Measurements from ENCODE around the gene ATP11A. TPM values are rescaled to one million over a fixed set of nuclear protein-coding genes. Genes with fewer than 3 reads are reported as not detected.
A peak's percentile ranks its signal among the peaks of the same experiment; 100 is the strongest.

Gene ATP11A
- total and polyA plus RNA-seq, 10 of the 15 experiments (the other 5 are each of a cell fraction or from before 2014, with no cell fraction given): 1.4 to 69.6 (median 14.4) TPM

GRCh38 chr13:112710855-112711527, 21.2 kb downstream of the ATP11A start (continued):
- no peak for TF ChIP-seq KLF5 (IDR thresholded peaks at IDR 0.05; ENCODE audit: partially characterized antibody)

DNA sequence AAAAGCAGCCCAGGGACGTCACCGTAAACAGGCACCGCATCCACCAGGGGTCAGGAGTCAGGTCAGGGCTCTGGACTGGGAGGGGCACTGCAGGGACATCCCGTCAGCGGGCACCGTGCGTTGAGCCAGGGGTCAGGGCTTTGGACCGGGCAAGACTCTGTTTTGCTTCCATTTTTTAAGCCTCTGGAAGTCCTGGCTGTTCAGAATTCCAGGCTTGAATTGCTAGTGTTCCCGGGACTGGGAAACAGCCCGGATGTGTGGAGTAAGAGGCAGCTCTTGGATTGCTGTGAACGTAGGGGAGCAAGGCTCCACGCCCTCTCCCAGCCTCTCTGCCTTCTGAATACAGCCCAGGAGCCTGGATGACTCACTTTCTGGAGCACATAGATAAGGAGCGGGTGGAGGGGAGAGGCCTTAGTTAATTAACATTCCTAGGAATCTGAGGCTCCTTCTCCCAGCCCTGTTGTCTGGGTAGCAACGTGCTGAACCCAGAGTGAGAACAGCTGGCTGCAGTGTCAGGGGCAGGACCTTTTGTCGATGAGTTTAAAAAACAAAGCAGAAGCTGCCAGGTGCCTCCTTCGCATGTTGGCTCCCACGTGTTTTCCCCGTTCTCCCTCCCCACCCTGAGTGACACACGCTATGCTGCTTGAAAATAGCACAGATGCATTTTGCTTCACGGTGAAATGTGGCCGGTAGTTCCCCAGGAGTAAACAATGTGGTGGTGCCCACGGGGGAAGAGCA, 21.9 kb downstream of the ATP11A start:
- Histone ChIP-seq H3K9me3 (replicated peaks; ENCODE audit: control insufficient read depth, insufficient read depth, low read length) (no peaks in the 10 kb centered on the region; the same call in 2 of the 3 replicates), H2AFZ (ENCODE audit: control insufficient read depth, low read depth, low read length) (no peak overlapping the region), H3K27me3 (replicated peaks in 1 of 2; ENCODE audit: control insufficient read depth in 2 of 2, insufficient read depth in 2 of 2, low read length in 1 of 2) (no peaks in the 10 kb centered on the region), H3K36me3 (ENCODE audit: control insufficient read depth in 2 of 2, insufficient read depth in 2 of 2, low read length in 1 of 2) (no peaks in the 10 kb centered on the region; a peak in 1 of 4 replicates), H3K4me1 (ENCODE audit: control insufficient read depth, insufficient read depth, low read length) (peaks cover 9% of the 10 kb centered on the region), H3K4me2 (ENCODE audit: control insufficient read depth, insufficient read depth) (no peak overlapping the region), H4K20me1 (ENCODE audit: control insufficient read depth, insufficient read depth) (no peaks in the 10 kb centered on the region), H3K4me3 (no peak overlapping the region), H3K9ac (ENCODE audit: control insufficient read depth, insufficient read depth, low read length) (no peak overlapping the region), H3K79me2 (ENCODE audit: control insufficient read depth, insufficient read depth, low read length) (peaks cover 3% of the 10 kb centered on the region), H3K27ac (ENCODE audit: control insufficient read depth, insufficient read depth) (no peak overlapping the region)
- no TSS peak for BruUV-seq (replicated peaks)
- SMC1A ChIA-PET (ENCODE audit: uncharacterized antibody, unreplicated experiment): interaction anchor here (1.1 to 1.4 kb wide), 2 partner anchors 14 to 89 kb away, joined by 3 read pairs; no protein-coding TSS in a partner anchor
- intact Hi-C loops (cut with micrococcal nuclease; ENCODE audit: unreplicated experiment) (no loop called here), in situ Hi-C loops (cut with MboI) (no loop called here)
- DNase-seq (ENCODE audit: low read depth, low spot score): no peak
- POLR2A ChIA-PET: interaction anchor here (0.5 to 1.1 kb wide), 2 partner anchors 14 to 1355 kb away, joined by 3 to 4 read pairs; no protein-coding TSS in a partner anchor
- CTCF ChIA-PET: interaction anchor here (1.0 kb wide), 1 partner anchor 72 kb away, joined by 3 read pairs; no protein-coding TSS in a partner anchor
- ATAC-seq: peak; percentile 72
- WGBS (ENCODE audit: insufficient coverage, insufficient replicate concordance, low lambda C conversion rate, missing lambda C conversion rate): 51% methylated on average over 22 of the region's 22 CpGs
- FAIRE-seq: no peak
- RAD21 ChIA-PET (ENCODE audit: unreplicated experiment): interaction anchor here (1.0 to 1.2 kb wide), 2 partner anchors 18 to 57 kb away, joined by 3 to 5 read pairs; no protein-coding TSS in a partner anchor
- no peak for TF ChIP-seq E2F8 (IDR thresholded peaks at IDR 0.05; ENCODE audit: low read depth, partially characterized antibody)
- TF ChIP-seq POU2F2 (IDR thresholded peaks at IDR 0.05; ENCODE audit: borderline replicate concordance, low read depth, low read length): 0 out of 3 replicates have a peak, but pooled peaks have one; percentile 12
- TF ChIP-seq, protein P1, sequence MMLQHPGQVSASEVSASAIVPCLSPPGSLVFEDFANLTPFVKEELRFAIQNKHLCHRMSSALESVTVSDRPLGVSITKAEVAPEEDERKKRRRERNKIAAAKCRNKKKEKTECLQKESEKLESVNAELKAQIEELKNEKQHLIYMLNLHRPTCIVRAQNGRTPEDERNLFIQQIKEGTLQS (IDR thresholded peaks at IDR 0.05; ENCODE audit: borderline replicate concordance, extremely low read depth, low read depth, low read length): no peak
- TF ChIP-seq E2F4 (IDR thresholded peaks at IDR 0.05; ENCODE audit: low read depth, low read length): no peak
- TF ChIP-seq GABPA (IDR thresholded peaks at IDR 0.05; ENCODE audit: low read depth): no peak
- 0 out of 2 replicates have a peak, but pooled peaks have one; percentile 51 for TF ChIP-seq RELB (IDR thresholded peaks at IDR 0.05; ENCODE audit: low read depth)
- TF ChIP-seq, protein P2, sequence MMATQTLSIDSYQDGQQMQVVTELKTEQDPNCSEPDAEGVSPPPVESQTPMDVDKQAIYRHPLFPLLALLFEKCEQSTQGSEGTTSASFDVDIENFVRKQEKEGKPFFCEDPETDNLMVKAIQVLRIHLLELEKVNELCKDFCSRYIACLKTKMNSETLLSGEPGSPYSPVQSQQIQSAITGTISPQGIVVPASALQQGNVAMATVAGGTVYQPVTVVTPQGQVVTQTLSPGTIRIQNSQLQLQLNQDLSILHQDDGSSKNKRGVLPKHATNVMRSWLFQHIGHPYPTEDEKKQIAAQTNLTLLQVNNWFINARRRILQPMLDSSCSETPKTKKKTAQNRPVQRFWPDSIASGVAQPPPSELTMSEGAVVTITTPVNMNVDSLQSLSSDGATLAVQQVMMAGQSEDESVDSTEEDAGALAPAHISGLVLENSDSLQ (IDR thresholded peaks at IDR 0.05): peak; percentile 94
- TF ChIP-seq MYB (IDR thresholded peaks at IDR 0.05; ENCODE audit: borderline replicate concordance, low read depth, low read length): no peak
- no peak for TF ChIP-seq KAT2A (conservative IDR thresholded peaks at IDR 0.05; ENCODE audit: control insufficient read depth, low read depth, low read length)
- peak; percentile 73; the same call in 1 of the 2 replicates for TF ChIP-seq TCF12 (IDR thresholded peaks at IDR 0.05; ENCODE audit: low read depth, low read length)

Data from GM12878 (cell line).